Stimulated activated CD4-positive, alpha-beta T cell treated with anti-CD3 and anti-CD28 coated beads, Interleukin-2, amount 100 ng/mL, for 24 hours (primary cell): Measurements from ENCODE around the gene GRIK3.
"Not testable (repeated sequence)": the region's sequence is repeated elsewhere in the genome, so short reads cannot be mapped to it uniquely, and the experiment has no call there.

Experiments
- DNase-seq, 2 donors: peaks; one replicate each; pipeline ENCODE4 v3.0.0-alpha.2; 2020

The GRIK3 gene

GRCh38 chr1:37034121-37035013 lies at the start of gene GRIK3:
TSS of gene GRIK3 (minus strand) at chr1:37034515. CDS start at chr1:37034108, 407 bp downstream.
- no peak for DNase-seq

- no peak for DNase-seq
Measured at GRCh38 chr1:37084013-37084412, 49.7 kb upstream of the GRIK3 start.

- DNase-seq, result no peak
Measured at GRCh38 chr1:37083603-37084002, 49.3 kb upstream of the GRIK3 start.

GRCh38 chr1:37080296-37080986 lies 46.1 kb upstream of the GRIK3 start:
- not testable (repeated sequence) for DNase-seq

- no peak for DNase-seq
Measured at GRCh38 chr1:37078866-37079265, 44.6 kb upstream of the GRIK3 start.

- DNase-seq, result no peak
Measured at GRCh38 chr1:37076168-37076567, 41.9 kb upstream of the GRIK3 start.

GRCh38 chr1:37073854-37074379 lies 39.6 kb upstream of the GRIK3 start:
- DNase-seq, result no peak

GRCh38 chr1:37073152-37073853 lies 39.0 kb upstream of the GRIK3 start:
- no peak for DNase-seq

GRCh38 chr1:37071829-37072228 lies 37.5 kb upstream of the GRIK3 start:
- no peak for DNase-seq

- DNase-seq, result no peak
Measured at GRCh38 chr1:37070126-37070525, 35.8 kb upstream of the GRIK3 start.

- DNase-seq, result no peak
Measured at GRCh38 chr1:37069406-37069805, 35.1 kb upstream of the GRIK3 start.

- no peak for DNase-seq
Measured at GRCh38 chr1:37068897-37069296, 34.6 kb upstream of the GRIK3 start.

- DNase-seq, result no peak
Measured at GRCh38 chr1:37068260-37068659, 33.9 kb upstream of the GRIK3 start.

GRCh38 chr1:37064039-37064438 lies 29.7 kb upstream of the GRIK3 start:
- DNase-seq, result no peak

GRCh38 chr1:37059346-37059745 lies 25.0 kb upstream of the GRIK3 start:
- DNase-seq, result no peak

GRCh38 chr1:37058424-37058988 lies 24.2 kb upstream of the GRIK3 start:
- no peak for DNase-seq

- no peak for DNase-seq
Measured at GRCh38 chr1:37056325-37056724, 22.0 kb upstream of the GRIK3 start.

- no peak for DNase-seq
Measured at GRCh38 chr1:37055631-37056030, 21.3 kb upstream of the GRIK3 start.

- no peak for DNase-seq
Measured at GRCh38 chr1:37053173-37053572, 18.9 kb upstream of the GRIK3 start.

GRCh38 chr1:37052120-37052519 lies 17.8 kb upstream of the GRIK3 start:
- no peak for DNase-seq

- no peak for DNase-seq
Measured at GRCh38 chr1:37051346-37051745, 17.0 kb upstream of the GRIK3 start.

- DNase-seq, result no peak
Measured at GRCh38 chr1:37047542-37047941, 13.2 kb upstream of the GRIK3 start.

GRCh38 chr1:37043101-37043500 lies 8.8 kb upstream of the GRIK3 start:
- no peak for DNase-seq
